Amygdala (tissue), 56 donors: Measurements from ENCODE around the gene STXBP6.

Experiments used
- DNase-seq, 56 donors: peaks; one replicate each; lab custom pipeline; 2025; lab: John Stamatoyannopoulos, UW

STXBP6 gene

GRCh38 chr14:25026476-25027137 lies 23.3 kb downstream of the STXBP6 start:
- no peak for DNase-seq

GRCh38 chr14:25019892-25020291 lies 30.1 kb downstream of the STXBP6 start:
- DNase-seq = no peak

GRCh38 chr14:25017562-25017961 lies 32.4 kb downstream of the STXBP6 start:
- no peak for DNase-seq

GRCh38 chr14:25015761-25016160 lies 34.2 kb downstream of the STXBP6 start:
- no peak for DNase-seq

- DNase-seq = no peak
Observed at GRCh38 chr14:25014440-25014839, 35.5 kb downstream of the STXBP6 start.

- DNase-seq = no peak
Observed at GRCh38 chr14:25011095-25011494, 38.9 kb downstream of the STXBP6 start.

- DNase-seq = no peak
Observed at GRCh38 chr14:25010471-25010870, 39.5 kb downstream of the STXBP6 start.

- DNase-seq = no peak
Observed at GRCh38 chr14:25009891-25010290, 40.1 kb downstream of the STXBP6 start.

- peak in 15 of 56 donors; percentile 1 to 44 (median 10) for DNase-seq
Observed at GRCh38 chr14:25007832-25008231, 42.1 kb downstream of the STXBP6 start.

GRCh38 chr14:25006961-25007795 lies 42.8 kb downstream of the STXBP6 start:
- DNase-seq = no peak

- DNase-seq = no peak
Observed at GRCh38 chr14:25006031-25006430, 43.9 kb downstream of the STXBP6 start.

- DNase-seq = no peak
Observed at GRCh38 chr14:25004389-25004809, 45.5 kb downstream of the STXBP6 start.

- no peak for DNase-seq
Observed at GRCh38 chr14:25003537-25003936, 46.4 kb downstream of the STXBP6 start.

GRCh38 chr14:25001601-25002000 lies 48.3 kb downstream of the STXBP6 start:
- DNase-seq = no peak

GRCh38 chr14:25001156-25001555 lies 48.8 kb downstream of the STXBP6 start:
- no peak for DNase-seq

- DNase-seq = no peak
Observed at GRCh38 chr14:24999157-24999556, 50.8 kb downstream of the STXBP6 start.

- DNase-seq = no peak
Observed at GRCh38 chr14:24996930-24997725, 52.8 kb downstream of the STXBP6 start.

- no peak for DNase-seq
Observed at GRCh38 chr14:24995016-24995415, 54.9 kb downstream of the STXBP6 start.

GRCh38 chr14:24993631-24994030 lies 56.3 kb downstream of the STXBP6 start:
- no peak for DNase-seq

- DNase-seq = no peak
Observed at GRCh38 chr14:24992624-24993360, 57.2 kb downstream of the STXBP6 start.
